AG09319 (cell line): Measurements from ENCODE around the gene SLC22A3.
"Not testable (repeated sequence)": the region's sequence is repeated elsewhere in the genome, so short reads cannot be mapped to it uniquely, and the experiment has no call there.

ENCODE experiments used
- DNase-seq: peaks from one replicate; pipeline ENCODE4 v3.0.0-alpha.2; 2010; ENCODE audit warnings: low read depth; ENCODE audit errors: extremely low read depth
- CTCF ChIP-seq: IDR thresholded peaks from 2 replicates; pipeline ENCODE4 v1.5.1; 2011; ENCODE audit warnings: low read depth, mild to moderate bottlenecking, inconsistent platforms, low read length, moderate library complexity

The SLC22A3 gene, protein sequence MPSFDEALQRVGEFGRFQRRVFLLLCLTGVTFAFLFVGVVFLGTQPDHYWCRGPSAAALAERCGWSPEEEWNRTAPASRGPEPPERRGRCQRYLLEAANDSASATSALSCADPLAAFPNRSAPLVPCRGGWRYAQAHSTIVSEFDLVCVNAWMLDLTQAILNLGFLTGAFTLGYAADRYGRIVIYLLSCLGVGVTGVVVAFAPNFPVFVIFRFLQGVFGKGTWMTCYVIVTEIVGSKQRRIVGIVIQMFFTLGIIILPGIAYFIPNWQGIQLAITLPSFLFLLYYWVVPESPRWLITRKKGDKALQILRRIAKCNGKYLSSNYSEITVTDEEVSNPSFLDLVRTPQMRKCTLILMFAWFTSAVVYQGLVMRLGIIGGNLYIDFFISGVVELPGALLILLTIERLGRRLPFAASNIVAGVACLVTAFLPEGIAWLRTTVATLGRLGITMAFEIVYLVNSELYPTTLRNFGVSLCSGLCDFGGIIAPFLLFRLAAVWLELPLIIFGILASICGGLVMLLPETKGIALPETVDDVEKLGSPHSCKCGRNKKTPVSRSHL

DNA sequence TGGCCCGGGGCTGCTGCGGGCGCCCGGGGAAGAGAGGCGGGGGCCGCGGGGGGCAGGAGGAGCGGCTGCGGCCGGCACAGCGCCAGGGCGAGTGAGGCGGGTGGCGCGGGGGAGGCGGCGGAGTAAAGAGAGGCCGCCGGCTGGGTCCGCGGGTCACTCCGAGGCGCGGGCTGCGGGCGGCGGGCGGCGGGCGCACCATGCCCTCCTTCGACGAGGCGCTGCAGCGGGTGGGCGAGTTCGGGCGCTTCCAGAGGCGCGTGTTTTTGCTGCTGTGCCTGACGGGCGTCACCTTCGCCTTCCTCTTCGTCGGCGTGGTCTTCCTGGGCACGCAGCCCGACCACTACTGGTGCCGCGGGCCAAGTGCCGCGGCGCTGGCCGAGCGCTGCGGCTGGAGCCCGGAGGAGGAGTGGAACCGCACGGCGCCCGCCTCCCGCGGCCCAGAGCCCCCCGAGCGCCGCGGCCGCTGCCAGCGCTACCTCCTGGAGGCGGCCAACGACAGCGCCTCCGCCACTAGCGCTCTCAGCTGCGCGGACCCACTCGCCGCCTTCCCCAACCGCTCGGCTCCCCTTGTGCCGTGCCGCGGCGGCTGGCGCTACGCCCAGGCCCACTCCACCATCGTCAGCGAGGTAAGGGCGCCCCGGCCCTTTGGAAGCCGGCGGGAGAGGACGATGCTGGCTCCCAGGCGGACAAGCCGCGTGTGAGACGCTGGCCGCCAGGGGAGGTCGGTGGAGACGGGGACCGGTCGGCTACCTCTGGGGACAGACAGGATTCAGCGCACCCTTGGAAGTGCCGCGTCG, at the start of gene SLC22A3:
Gene SLC22A3, plus strand, starts transcription at position 156 of the 797 bp plus-strand sequence. Its CDS starts 42 bp downstream, at position 198.
- peak; percentile 21 for TF ChIP-seq CTCF
- no peak for DNase-seq

- no peak for DNase-seq
- TF ChIP-seq CTCF, result no peak
These were observed 48.6 kb upstream of the SLC22A3 start for GRCh38 chr6:160299559-160299958.

- no peak for DNase-seq
- no peak for TF ChIP-seq CTCF
These were observed 48.0 kb upstream of the SLC22A3 start for GRCh38 chr6:160300076-160300695.

DNA sequence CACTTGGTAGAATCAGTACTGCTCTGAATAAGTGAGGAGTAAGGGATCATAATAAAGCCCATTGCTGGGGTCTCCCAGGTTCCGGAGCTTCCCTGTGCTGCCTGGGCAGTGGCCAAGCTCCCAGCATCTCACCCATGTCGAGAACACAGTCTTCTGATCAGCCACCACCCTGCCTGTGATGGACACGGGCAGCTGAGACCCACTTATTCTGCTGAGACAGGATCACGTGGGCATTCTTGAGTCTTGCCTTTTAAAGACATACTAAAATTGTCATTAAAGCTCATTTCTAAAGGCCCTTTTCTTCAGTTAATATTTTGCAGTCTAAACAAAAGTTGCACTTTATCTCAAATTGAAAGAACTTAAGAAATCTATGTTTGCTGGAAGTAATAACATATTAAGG, 46.8 kb upstream of the SLC22A3 start:
- TF ChIP-seq CTCF, result no peak
- DNase-seq, result no peak

GRCh38 chr6:160302431-160303082, 45.6 kb upstream of the SLC22A3 start:
- not testable (repeated sequence) for DNase-seq

DNA sequence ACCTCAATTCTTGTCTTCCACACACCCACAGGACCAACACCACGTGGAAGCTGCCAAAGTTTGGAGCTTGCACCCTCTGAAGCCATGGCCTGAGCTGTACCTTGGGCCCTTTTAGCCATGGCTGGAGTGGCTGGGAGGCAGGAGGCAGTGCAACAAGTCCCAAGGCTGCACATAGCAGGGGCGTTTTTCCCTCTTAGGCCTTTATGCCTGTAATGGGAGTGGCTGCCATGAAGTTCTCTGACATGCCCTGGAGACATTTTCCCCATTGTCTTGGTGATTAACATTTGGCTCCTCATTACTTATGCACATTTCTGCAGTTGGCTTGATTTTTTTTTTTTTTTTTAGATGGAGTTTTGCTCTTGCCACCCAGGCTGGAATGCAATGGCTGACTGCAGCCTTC, 44.4 kb upstream of the SLC22A3 start:
- TF ChIP-seq CTCF, result no peak
- DNase-seq, result no peak

DNA sequence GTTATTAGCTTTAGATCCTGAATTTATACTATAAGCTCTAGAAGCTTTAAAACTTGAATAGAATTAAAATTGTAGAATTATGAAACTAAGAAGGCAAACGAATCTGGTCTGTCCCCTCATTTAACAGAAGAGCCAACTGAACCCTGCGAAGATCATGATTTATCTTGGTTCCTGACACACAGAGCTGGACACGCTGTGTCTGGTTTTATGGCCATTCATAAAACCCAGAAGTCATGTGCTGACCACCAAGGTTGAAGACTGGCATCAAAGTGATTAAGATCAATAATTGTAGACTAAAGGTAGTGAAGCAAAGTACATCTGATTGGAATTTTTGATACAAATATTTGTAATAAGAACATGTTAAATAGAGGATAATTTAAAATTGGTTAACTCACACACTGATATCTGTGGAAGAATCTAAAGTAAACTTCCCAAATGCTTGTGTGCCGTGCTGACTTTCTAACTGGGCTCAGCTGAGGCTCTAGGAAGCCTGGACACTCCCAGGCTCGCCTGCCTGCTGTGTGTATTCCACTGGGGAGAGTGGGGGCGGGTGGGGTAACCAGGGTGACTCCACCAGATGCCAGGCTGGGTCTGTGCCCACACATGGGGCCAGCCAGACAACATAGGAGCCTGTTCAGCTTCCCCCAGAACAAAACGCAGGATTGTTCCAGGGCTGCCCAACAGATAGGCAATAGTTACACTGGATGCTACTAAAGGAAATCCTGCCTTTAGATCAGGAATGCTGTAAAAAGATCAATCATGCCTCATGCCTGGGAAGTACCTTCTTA, 42.1 kb upstream of the SLC22A3 start:
- DNase-seq, result no peak
- no peak for TF ChIP-seq CTCF
